Skeletal muscle satellite cell (primary cell): ENCODE data around the gene SORCS2.

ENCODE experiments used
- H3K27me3 ChIP-seq: 2 replicates; pipeline ENCODE4 v1.7.0; 2013; ENCODE audit warnings: low read length; ENCODE audit not compliant: control insufficient read depth, insufficient read depth
- H3K36me3 ChIP-seq: 2 replicates; pipeline ENCODE4 v1.7.0; 2013; ENCODE audit warnings: mild to moderate bottlenecking, control low read depth, low read length; ENCODE audit not compliant: insufficient read depth
- H3K4me1 ChIP-seq: 2 replicates; pipeline ENCODE4 v1.7.0; 2013; ENCODE audit warnings: low read length; ENCODE audit not compliant: control insufficient read depth, insufficient read depth
- H3K4me2 ChIP-seq: 2 replicates; pipeline ENCODE4 v1.7.0; 2013; ENCODE audit warnings: mild to moderate bottlenecking, low read length
- H3K4me3 ChIP-seq: 2 replicates; pipeline ENCODE4 v1.7.0; 2013; ENCODE audit warnings: low read length
- H3K9ac ChIP-seq: 2 replicates; pipeline ENCODE4 v1.7.0; 2013; ENCODE audit warnings: mild to moderate bottlenecking, low read depth, low read length, moderate library complexity
- H3K9me3 ChIP-seq: replicated peaks from 2 replicates; pipeline ENCODE4 v1.7.0; 2013; ENCODE audit warnings: mild to moderate bottlenecking, control low read depth, low read length

Gene SORCS2

DNA sequence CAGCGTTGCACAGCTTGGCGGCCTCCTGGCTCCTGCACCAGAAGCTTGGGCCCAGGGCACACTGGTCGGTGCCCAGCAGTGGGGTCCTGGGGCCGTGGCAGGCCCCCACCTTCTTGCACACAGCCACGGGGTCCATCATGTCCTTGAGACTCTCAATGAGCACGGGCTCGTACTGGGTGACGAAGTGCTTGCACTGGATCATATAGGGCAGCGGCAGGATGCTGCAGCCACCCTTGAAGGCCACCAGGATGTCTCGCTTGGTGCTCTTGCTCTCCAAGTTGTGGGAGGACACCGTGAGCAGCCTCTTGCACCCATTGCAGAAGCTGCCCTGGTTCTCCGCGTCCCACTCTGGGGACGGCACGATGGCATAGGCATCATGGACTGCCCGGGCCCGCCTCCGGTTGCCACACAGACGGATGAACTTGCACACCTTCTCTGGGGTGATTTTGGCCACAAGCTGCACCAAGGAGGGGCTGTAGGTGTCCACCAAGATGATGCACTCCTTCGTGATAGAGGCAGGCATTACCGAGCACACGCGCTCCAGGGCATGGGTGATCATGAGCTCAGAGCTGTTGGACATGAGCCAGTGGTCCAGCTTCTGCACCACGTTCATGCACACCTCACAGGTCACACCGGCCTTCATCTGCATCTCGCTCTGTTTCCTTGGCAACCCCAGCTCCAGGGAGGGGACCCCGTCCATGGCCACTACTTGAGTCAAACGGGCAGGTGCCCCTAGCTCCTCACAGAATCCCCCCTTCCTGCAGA, 241.2 kb downstream of the SORCS2 start:
- Histone ChIP-seq H3K4me3 (no peak overlapping the region), H3K4me2 (no peak overlapping the region), H3K4me1 (no peaks in the 10 kb centered on the region), H3K9ac (no peak overlapping the region), H3K36me3 (no peaks in the 10 kb centered on the region), H3K9me3 (no peaks in the 10 kb centered on the region), H3K27me3 (no peaks in the 10 kb centered on the region)

DNA sequence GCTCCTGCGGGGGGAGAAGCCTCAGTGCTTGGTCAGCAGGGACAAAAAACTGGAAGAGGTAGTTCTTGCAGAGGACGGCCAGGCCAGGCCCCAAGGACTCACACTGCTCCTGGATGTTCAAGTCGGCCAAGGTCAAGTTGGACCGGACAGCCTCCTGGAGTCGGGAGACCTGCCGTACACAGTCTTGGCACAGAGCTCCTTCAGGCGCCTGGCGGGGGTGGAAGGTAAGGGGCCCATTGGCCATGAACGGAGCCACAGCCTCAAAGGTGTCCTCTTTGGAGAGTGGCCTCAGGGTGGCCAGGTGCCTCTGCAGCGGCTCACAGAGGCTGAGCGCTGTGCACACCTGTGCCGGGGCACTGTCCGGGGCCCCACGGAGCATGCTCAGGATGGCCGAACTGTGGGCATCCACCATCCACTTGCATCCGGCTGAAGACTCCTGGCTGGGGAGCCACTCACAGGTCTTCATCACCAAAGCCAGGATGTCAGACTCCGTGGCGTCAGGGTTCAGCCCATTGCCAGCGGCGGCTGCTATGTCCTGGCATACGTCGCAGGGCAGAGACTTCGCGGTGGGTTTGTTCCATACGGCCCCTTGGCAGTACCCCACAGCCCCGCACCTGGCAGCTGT, 241.9 kb downstream of the SORCS2 start:
- Histone ChIP-seq H3K9ac (no peak overlapping the region), H3K4me3 (no peak overlapping the region), H3K27me3 (no peaks in the 10 kb centered on the region), H3K36me3 (no peaks in the 10 kb centered on the region), H3K4me1 (no peaks in the 10 kb centered on the region), H3K9me3 (no peaks in the 10 kb centered on the region), H3K4me2 (no peak overlapping the region)

DNA sequence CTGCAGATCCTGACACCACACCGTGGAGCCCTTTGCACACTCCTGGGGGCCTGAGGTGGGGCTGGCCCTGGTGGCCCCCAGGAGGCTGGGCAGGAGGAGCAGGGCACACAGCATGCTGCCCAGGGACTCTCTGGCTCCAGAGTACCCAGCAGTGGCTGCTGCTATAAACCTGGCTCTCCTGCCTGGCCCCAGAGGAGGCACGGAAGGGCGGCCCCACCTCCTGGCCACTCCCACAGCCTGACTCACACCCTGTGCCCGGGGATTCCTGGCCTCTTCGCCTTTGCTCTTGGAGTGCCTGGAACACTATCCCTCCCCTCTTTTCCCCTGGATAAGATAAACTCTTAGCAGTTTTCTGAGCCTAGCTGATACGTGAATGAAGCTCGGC, 242.4 kb downstream of the SORCS2 start, which contains the start of gene PSAPL1:
TSS of gene PSAPL1 (minus strand) at position 165 of the 385 bp plus-strand sequence. CDS start at position 114, 51 bp downstream.
- H3K4me1 ChIP-seq = no peaks in the 10 kb centered on the region
- H3K27me3 ChIP-seq = no peaks in the 10 kb centered on the region
- H3K4me2 ChIP-seq = no peak within 1 kb of the TSS
- H3K9ac ChIP-seq = no peak within 1 kb of the TSS
- H3K4me3 ChIP-seq = no peak within 1 kb of the TSS
- H3K36me3 ChIP-seq = no peaks in the 10 kb centered on the region
- H3K9me3 ChIP-seq = no peaks in the 10 kb centered on the region

DNA sequence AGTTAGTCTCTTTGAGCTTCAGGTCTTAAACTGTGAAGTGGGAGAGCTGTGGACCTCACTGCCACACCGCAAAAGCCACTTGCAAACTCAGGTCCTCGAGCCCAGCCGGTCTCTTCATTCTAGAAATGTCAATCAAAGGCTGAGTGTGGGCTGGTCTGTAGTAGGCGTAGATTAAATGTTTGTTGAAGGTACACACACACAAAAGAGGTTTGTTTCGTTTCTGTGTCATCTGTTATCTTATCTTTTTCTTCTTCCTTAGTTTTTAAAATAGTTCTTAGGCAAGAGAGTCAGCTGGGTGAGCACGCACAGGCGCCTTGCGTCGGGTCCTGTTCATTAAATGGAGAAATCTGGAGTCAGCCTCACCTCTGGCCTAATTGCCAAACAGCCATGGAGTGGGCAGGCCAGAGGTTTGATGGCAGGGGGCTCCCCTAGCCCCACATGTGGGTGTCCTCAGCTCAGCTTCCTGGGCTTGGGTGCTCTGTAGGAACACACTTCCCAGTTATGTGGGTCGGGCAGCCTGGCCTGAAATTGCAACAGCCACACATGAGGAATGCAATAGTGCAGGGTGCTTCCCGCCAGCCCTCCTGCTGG, 243.2 kb downstream of the SORCS2 start:
- H3K4me1 ChIP-seq = no peaks in the 10 kb centered on the region
- no peak overlapping the region for H3K4me3 ChIP-seq
- no peaks in the 10 kb centered on the region for H3K36me3 ChIP-seq
- no peak overlapping the region for H3K9ac ChIP-seq
- H3K9me3 ChIP-seq = no peaks in the 10 kb centered on the region
- no peaks in the 10 kb centered on the region for H3K27me3 ChIP-seq
- no peak overlapping the region for H3K4me2 ChIP-seq

DNA sequence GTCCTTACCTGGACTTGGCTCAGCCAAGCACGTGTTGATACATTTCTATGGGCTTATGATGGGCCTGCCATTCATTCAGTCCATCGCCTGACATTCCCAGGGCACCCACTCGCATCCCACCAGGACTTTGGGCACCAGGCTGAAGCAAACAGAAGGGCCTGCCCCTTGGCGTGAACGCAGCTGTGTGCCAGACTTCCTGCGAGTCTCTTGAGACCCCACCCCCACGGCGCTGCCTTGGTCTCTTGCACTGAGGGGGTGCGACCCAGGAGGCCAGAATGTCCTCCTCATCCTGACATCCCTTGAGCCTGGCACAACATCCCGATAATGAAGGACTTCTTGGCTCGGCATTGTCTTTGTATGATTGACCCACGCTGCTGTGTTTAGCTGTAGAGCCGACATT, 243.9 kb downstream of the SORCS2 start:
- Histone ChIP-seq H3K27me3 (no peaks in the 10 kb centered on the region), H3K4me1 (no peaks in the 10 kb centered on the region), H3K36me3 (no peaks in the 10 kb centered on the region), H3K9ac (no peak overlapping the region), H3K9me3 (no peaks in the 10 kb centered on the region), H3K4me3 (no peak overlapping the region), H3K4me2 (no peak overlapping the region)

DNA sequence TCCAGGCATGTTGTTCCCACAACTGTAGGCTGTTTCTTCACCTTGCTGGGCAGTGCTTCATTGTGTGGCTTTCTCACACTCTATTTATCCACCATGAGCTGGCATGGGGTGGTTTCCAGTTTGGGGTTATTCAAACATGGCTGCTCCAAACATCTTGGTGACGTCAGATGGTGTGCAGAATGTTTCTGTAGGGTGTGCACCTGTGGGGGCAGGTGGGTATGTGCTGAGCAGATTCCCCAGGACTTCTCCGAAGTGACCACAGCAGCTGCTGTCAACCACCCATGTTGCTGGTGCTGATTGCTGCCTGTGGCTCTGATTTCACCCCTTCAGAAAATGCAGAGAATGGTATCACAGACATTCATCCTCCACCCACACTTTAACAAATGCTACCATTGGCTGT, 247.4 kb downstream of the SORCS2 start:
- Histone ChIP-seq H3K9ac (no peak overlapping the region), H3K27me3 (no peaks in the 10 kb centered on the region), H3K36me3 (no peaks in the 10 kb centered on the region)

DNA sequence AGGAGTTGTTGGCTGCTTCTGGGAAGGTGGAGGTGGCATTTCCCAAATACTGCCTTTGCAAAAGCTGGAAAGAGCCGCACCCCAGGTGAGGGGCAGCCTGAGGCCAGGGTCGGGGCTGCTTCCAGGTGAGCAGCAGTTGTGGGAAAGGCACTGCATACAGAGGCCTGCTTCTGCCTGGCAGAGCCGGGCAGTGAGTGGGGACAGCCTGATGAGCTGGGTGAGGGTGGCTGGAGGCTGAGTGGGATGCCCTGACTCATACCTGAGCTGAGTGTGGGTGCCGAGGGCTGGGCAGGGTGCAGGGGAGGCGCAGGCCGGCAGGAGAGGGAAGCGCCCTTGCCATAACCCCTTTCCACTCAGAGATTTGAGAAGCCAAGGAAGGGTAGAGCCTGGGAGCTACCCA, 248.9 kb downstream of the SORCS2 start:
- H3K4me1 ChIP-seq = no peaks in the 10 kb centered on the region

More for the DNA sequence above, 247.4 kb downstream of the SORCS2 start:
- Histone ChIP-seq H3K4me1 (no peaks in the 10 kb centered on the region), H3K9me3 (no peaks in the 10 kb centered on the region), H3K4me2 (no peak overlapping the region), H3K4me3 (no peak overlapping the region)

DNA sequence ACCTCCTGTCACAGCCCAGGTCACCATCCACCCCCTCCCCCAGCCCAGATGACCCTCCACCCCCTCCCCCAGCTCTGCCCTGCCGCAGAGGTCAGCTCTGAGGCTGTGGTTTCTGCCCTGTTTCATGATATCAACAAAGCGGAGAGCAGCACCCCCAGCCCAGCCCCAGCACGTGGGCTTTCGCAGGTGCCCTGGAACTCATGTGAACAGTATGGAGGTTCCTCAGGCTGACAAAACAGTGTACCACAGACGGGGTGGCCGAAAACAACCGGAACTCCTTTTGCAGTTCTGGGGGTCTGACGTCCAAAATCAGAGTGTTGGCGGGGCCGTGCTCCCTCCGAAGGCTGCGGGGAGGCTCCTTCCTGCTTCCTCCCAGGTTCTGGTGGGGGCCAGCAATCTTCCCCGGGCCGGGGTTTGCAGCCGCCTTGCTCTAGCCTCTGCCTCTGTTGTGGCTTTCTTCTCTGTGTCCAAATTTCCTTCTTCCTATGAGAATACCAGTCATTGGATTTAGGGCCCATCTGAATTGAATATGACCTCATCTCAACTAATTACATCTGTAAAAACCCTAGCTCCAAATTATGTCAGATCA, 250.3 kb downstream of the SORCS2 start:
- H3K36me3 ChIP-seq = no peaks in the 10 kb centered on the region
- H3K4me2 ChIP-seq = no peak overlapping the region
- H3K27me3 ChIP-seq = peaks cover 4% of the 10 kb centered on the region
- H3K4me1 ChIP-seq = no peaks in the 10 kb centered on the region
- H3K9ac ChIP-seq = no peak overlapping the region
- no peaks in the 10 kb centered on the region for H3K9me3 ChIP-seq
- no peak overlapping the region for H3K4me3 ChIP-seq

More for the DNA sequence above, 248.9 kb downstream of the SORCS2 start:
- Histone ChIP-seq H3K9me3 (no peaks in the 10 kb centered on the region), H3K27me3 (peaks cover 4% of the 10 kb centered on the region), H3K4me3 (no peak overlapping the region), H3K4me2 (no peak overlapping the region), H3K9ac (no peak overlapping the region), H3K36me3 (no peaks in the 10 kb centered on the region)

DNA sequence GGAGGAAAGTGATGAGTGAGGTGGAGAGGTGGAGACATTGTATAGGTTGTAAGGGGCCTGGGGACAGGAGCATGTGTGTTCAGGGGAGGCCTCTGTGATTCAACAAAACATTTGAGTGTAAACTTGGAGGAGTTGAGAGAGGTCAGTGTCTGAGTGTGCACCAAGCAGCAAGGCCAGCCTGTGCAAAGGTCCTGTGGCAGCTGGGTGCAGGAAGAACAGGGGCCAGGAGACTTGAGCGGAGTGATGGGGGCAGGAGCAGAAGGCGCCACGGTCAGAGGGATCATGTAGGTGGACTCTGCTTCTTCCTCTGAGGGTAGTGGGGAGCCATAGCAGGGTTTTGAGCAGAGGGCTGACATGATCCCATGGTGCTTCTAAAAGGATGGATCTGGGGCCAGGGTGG, 252.0 kb downstream of the SORCS2 start:
- no peaks in the 10 kb centered on the region for H3K9me3 ChIP-seq
- H3K4me3 ChIP-seq = no peak overlapping the region
- no peaks in the 10 kb centered on the region for H3K36me3 ChIP-seq
- no peaks in the 10 kb centered on the region for H3K4me1 ChIP-seq
- H3K9ac ChIP-seq = no peak overlapping the region
- H3K4me2 ChIP-seq = no peak overlapping the region
- peaks cover 4% of the 10 kb centered on the region for H3K27me3 ChIP-seq

DNA sequence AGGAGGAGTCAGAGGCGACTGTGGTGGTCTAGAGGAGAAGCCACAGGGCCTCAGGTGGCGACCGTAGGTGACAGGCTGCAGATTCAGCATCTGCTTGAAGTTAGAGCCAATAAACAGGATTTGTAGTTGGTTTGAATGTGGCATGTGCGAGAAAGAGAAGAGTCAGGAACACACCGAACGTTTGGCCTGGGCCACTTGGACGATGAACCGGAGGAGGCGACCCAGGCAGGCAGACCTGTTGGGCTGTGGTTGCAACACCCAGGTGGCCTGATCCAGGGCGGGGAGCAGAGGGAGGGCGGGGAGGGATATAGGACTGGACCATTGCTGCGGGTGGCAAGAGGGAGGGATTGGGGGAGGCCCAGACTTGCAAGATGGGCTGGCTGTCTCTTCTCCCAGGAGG, 252.4 kb downstream of the SORCS2 start:
- Histone ChIP-seq H3K4me1 (no peaks in the 10 kb centered on the region), H3K4me2 (no peak overlapping the region), H3K9ac (no peak overlapping the region), H3K4me3 (no peak overlapping the region), H3K27me3 (peaks cover 4% of the 10 kb centered on the region), H3K9me3 (no peaks in the 10 kb centered on the region), H3K36me3 (no peaks in the 10 kb centered on the region)

DNA sequence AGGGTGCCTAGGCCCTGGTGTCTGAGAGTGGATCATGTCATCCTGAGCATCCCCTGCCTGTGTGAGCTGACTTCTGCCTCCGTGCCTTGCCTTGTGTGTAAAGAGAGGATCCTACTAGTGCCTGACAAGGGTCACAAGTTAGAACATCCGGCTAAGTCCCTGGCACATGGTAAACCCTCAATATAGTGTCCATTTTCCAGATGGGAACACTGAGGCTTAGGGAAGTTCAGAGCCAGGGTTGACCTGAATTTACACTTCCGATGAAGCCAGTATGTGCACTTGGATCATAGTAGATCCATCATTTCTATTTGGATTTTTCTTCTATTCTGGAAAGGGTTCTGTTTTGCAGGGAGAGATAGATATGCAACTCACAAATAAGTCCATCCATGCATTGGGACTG, 254.9 kb downstream of the SORCS2 start:
- H3K9me3 ChIP-seq = no peaks in the 10 kb centered on the region
- H3K36me3 ChIP-seq = no peaks in the 10 kb centered on the region
- peaks cover 4% of the 10 kb centered on the region for H3K27me3 ChIP-seq
- no peak overlapping the region for H3K4me2 ChIP-seq
- no peak overlapping the region for H3K4me3 ChIP-seq
- H3K9ac ChIP-seq = no peak overlapping the region
- no peaks in the 10 kb centered on the region for H3K4me1 ChIP-seq
